Pons (tissue), 1 donor: ENCODE data around the gene OR2T6.
"Not testable (repeated sequence)": the region's sequence is repeated elsewhere in the genome, so short reads cannot be mapped to it uniquely, and the experiment has no call there.

ENCODE experiments used
- DNase-seq: peaks from one replicate; pipeline ENCODE4 v3.0.0-alpha.2; 2016; ENCODE audit warnings: low spot score

The OR2T6 gene

DNA sequence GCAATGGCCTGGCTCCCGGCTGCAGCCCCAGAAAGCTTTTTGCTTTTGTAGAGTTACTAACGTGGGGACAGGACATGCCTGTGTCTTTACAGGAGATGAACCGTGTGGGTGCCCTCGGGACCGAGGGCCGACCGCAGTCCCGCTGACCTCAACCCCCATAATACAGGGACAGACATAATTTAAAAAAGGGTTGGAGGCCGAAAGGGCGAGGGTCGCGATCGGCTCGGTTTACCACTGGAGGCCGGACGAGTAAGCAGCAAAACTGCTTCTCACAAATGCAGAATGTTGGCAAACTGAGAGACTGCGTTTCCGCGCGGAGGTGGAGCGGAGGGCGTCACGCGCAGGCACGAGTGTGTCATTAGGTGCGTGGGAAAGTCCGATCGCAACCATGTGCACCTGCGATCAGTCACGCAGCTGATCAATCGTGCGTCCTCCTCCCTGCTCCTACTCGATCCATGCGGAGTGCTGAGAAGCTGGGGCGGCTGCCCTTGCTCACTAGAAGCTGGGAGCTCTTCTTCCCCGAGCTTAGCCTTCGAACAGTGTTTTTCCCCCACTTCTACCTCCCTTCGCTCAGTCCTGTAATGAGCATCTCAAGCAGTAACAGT, 58.4 kb downstream of the OR2T6 start:
- DNase-seq: not testable (repeated sequence)

DNA sequence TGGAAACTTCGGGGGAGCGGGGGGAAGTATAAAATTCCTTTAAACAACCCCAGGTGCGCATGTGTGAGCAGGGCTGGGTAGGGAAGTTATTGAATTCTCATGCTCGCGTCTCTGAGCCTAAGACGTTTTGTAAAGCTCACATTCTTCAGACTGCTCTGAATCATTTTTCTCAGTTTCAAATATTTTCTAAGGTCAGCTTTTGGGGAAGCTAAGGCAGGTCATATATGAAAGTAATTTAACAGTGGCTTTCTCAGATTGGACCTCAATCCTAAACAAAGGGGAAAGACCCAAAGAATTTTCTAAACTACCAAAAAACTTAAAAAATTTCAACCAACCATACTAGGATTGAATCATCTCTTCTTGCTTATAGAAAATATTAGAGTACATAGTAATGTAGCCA, 59.4 kb downstream of the OR2T6 start:
- not testable (repeated sequence) for DNase-seq

DNA sequence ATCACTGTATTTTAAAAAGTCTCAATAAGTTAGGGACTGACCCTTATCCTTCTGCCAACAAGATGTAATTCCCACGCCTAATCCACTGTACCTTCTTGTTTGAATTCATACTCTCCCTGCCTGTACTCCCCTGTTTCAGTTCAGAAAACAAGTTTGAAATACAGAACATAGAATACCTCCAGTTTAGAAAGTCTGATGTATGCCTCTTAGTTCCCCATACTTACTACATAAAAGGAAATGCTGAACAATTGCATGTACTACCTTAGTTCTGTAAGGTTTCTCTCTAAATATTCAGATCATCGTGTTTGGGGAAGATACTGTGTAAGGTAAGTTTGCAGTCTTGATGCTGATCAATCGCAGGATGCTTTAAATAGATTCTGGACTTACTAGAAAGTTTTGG, 60.8 kb downstream of the OR2T6 start:
- DNase-seq: not testable (repeated sequence)

DNA sequence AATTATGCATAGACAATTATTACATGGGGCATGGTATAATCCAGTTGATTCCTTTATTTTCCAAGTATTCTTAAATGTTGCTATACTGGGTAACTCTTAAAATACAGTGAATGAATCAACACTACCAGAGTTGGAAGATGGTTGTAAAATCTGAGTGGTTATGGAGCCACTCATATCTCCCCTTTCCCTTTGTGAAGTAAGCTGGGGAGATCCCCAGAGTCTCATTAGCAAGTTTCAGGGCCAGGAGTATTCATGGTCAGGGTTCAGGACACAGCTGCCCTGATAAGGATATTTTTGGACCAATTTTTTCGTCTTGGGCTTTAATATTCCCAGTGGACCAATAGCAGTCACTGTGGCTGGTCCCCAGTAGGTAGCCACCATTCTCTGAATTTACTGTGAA, 63.1 kb downstream of the OR2T6 start:
- not testable (repeated sequence) for DNase-seq

DNA sequence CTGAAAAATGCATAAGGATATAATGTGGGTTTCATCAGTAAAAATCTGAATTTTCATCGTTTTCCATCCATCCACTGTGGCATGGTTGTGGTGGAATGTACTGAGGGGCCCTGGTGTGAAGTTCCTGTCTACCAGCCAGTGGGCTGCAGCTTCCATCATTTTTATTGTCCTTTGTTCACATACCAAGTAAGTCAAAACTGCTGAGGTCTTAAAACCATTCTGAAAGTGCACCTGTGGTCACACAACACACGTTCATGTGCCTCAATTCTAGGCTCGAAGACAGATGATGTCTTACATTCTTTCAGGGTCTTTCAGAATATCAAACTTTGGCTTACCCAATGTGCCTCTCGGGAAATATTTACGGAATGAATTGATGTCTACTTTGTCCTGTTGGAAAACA, 63.7 kb downstream of the OR2T6 start:
- not testable (repeated sequence) for DNase-seq
